Ishikawa (cell line): Measurements from ENCODE around the gene CTNNA1.

Experiments
- CEBPB ChIP-seq: IDR thresholded peaks from 2 replicates; pipeline ENCODE4 v1.6.1; 2012
- CREB1 ChIP-seq: IDR thresholded peaks from 2 replicates; pipeline ENCODE4 v1.6.1; 2012; ENCODE audit warnings: low read depth
- EGR1 ChIP-seq: IDR thresholded peaks from 2 replicates; pipeline ENCODE4 v1.6.1; 2012
- EP300 ChIP-seq: IDR thresholded peaks from 2 replicates; pipeline ENCODE4 v1.6.1; 2012; ENCODE audit warnings: borderline replicate concordance
- FOXM1 ChIP-seq: IDR thresholded peaks from 2 replicates; pipeline ENCODE4 v1.6.1; 2012; ENCODE audit warnings: low read depth, borderline replicate concordance
- NFIC ChIP-seq: IDR thresholded peaks from 2 replicates; pipeline ENCODE4 v1.6.1; 2012
- RAD21 ChIP-seq: IDR thresholded peaks from 2 replicates; pipeline ENCODE4 v1.6.1; 2012; ENCODE audit warnings: low read depth
- TAF1 ChIP-seq: IDR thresholded peaks from 2 replicates; pipeline ENCODE4 v1.6.1; 2012; ENCODE audit warnings: low read depth, mild to moderate bottlenecking
- TCF12 ChIP-seq: IDR thresholded peaks from 2 replicates; pipeline ENCODE4 v1.6.1; 2012; ENCODE audit warnings: low read depth
- TEAD4 ChIP-seq: IDR thresholded peaks from 2 replicates; pipeline ENCODE4 v1.6.1; 2012
- YY1 ChIP-seq: IDR thresholded peaks from 2 replicates; pipeline ENCODE4 v1.6.1; 2012; ENCODE audit warnings: low read depth
- ZBTB7A ChIP-seq: IDR thresholded peaks from 2 replicates; pipeline ENCODE4 v1.6.1; 2012; ENCODE audit warnings: low read depth
- TF ChIP-seq, protein P1 (sequence below): IDR thresholded peaks from 2 replicates; pipeline ENCODE4 v1.6.1; 2012
- TF ChIP-seq, protein P2 (sequence below): IDR thresholded peaks from 2 replicates; pipeline ENCODE4 v1.6.1; 2012; ENCODE audit warnings: low read depth, mild to moderate bottlenecking
- TF ChIP-seq, protein P3 (sequence below): IDR thresholded peaks from 2 replicates; pipeline ENCODE4 v1.6.1; 2012

CTNNA1 gene

DNA sequence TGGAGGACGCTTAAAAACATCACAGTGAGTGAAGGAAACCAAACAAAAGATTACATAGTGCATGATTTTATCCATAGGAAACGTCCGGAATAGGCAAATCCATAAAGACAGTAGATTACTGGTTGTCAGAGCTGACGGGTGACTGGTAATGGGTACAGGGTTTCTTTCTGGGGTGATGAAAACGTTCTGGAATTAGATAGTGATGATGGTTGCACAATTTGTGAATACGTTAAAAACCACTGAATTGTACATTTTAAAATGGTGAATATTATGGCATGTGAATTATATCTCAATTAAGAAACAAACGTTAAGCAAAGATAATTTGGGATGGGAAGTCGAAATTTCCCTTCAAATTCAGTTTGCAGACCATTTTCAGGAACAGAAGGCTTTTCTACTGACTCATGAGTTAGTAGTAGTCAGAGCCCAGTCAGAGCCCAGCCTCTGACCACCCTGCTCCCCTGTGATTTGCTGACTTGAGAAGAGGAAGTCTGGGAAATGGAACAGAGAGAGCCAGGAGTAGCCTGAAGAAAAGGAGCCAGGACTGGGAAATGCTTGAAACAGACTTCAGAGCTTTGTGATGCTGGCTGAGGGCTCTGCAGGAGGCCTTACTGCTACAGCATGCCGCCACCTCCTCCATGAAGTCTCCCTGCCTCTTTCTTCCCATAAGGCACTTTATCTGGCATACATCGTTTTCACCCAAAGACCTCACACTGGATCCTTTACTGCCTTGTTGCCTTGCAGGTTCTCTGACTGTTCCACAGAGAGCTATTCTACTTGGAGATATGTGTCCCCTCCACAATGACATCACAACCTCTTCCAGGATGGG, 46.4 kb upstream of the CTNNA1 start:
- TF ChIP-seq ZBTB7A (no peak), EGR1 (no peak), YY1 (no peak), TCF12 (no peak), TAF1 (no peak), CEBPB (no peak), FOXM1 (no peak), EP300 (no peak), TEAD4 (no peak), NFIC (no peak), CREB1 (no peak)
- TF ChIP-seq, protein P1, sequence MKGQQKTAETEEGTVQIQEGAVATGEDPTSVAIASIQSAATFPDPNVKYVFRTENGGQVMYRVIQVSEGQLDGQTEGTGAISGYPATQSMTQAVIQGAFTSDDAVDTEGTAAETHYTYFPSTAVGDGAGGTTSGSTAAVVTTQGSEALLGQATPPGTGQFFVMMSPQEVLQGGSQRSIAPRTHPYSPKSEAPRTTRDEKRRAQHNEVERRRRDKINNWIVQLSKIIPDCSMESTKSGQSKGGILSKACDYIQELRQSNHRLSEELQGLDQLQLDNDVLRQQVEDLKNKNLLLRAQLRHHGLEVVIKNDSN, result no peak
- TF ChIP-seq, protein P2, sequence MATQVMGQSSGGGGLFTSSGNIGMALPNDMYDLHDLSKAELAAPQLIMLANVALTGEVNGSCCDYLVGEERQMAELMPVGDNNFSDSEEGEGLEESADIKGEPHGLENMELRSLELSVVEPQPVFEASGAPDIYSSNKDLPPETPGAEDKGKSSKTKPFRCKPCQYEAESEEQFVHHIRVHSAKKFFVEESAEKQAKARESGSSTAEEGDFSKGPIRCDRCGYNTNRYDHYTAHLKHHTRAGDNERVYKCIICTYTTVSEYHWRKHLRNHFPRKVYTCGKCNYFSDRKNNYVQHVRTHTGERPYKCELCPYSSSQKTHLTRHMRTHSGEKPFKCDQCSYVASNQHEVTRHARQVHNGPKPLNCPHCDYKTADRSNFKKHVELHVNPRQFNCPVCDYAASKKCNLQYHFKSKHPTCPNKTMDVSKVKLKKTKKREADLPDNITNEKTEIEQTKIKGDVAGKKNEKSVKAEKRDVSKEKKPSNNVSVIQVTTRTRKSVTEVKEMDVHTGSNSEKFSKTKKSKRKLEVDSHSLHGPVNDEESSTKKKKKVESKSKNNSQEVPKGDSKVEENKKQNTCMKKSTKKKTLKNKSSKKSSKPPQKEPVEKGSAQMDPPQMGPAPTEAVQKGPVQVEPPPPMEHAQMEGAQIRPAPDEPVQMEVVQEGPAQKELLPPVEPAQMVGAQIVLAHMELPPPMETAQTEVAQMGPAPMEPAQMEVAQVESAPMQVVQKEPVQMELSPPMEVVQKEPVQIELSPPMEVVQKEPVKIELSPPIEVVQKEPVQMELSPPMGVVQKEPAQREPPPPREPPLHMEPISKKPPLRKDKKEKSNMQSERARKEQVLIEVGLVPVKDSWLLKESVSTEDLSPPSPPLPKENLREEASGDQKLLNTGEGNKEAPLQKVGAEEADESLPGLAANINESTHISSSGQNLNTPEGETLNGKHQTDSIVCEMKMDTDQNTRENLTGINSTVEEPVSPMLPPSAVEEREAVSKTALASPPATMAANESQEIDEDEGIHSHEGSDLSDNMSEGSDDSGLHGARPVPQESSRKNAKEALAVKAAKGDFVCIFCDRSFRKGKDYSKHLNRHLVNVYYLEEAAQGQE, result no peak
- TF ChIP-seq, protein P3, sequence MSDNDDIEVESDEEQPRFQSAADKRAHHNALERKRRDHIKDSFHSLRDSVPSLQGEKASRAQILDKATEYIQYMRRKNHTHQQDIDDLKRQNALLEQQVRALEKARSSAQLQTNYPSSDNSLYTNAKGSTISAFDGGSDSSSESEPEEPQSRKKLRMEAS, result no peak

DNA sequence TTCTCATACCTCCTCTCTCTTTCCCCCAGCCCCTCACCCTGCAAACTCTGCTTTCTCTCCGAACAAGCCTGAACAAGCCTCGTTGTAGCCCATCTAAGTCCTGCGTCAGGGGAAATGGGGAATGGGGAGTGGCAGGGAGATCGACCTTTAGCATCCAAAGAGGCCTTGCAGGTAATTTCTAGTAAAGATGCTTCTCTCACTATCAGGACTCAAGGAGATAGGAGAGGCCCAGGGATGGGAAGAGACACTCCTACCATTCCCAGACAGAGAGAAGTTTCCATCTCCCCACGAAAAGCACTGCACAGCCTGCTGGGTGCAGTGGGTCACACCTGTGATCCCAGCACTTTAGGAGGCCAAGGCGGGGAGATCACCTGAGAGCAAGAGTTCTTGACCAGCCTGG, 44.4 kb upstream of the CTNNA1 start:
- no peak for TF ChIP-seq TCF12
- TF ChIP-seq NFIC, result no peak
- no peak for TF ChIP-seq EGR1
- TF ChIP-seq, protein P3, result no peak
- TF ChIP-seq TEAD4, result no peak
- TF ChIP-seq, protein P2, result no peak
- no peak for TF ChIP-seq ZBTB7A
- TF ChIP-seq EP300, result no peak
- TF ChIP-seq YY1, result no peak
- no peak for TF ChIP-seq FOXM1
- TF ChIP-seq CREB1, result no peak
- TF ChIP-seq CEBPB, result no peak
- no peak for TF ChIP-seq TAF1
- TF ChIP-seq, protein P1, result no peak
- TF ChIP-seq RAD21, result no peak

DNA sequence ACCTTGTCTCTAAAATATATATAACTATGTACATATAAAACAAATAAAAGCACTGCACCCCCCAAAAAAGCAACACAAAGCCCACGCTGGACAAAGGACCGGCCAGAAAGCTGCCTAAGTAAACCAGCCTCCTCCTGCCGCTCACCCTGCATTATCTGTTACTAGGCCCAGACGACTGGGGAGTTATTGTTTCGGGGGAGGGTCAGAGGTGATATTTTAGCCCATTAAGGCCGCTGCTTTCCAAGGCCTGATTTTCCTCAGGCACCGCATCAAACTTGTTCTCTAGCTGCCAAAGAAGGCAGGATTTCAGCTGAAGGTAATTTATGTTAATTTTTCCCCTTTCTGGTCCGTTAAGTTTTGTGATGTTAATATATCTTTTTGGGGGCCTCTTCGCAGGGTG, 44.0 kb upstream of the CTNNA1 start:
- TF ChIP-seq, protein P2, result no peak
- TF ChIP-seq, protein P3, result no peak
- TF ChIP-seq CEBPB (no peak), NFIC (no peak), TEAD4 (no peak), YY1 (no peak), CREB1 (no peak), TCF12 (no peak), EP300 (no peak)
- TF ChIP-seq, protein P1, result no peak
